ENCODE data around the gene CENPB.
"Not testable (repeated sequence)": the region's sequence is repeated elsewhere in the genome, so short reads cannot be mapped to it uniquely, and the experiment has no call there.

The CENPB gene

DNA sequence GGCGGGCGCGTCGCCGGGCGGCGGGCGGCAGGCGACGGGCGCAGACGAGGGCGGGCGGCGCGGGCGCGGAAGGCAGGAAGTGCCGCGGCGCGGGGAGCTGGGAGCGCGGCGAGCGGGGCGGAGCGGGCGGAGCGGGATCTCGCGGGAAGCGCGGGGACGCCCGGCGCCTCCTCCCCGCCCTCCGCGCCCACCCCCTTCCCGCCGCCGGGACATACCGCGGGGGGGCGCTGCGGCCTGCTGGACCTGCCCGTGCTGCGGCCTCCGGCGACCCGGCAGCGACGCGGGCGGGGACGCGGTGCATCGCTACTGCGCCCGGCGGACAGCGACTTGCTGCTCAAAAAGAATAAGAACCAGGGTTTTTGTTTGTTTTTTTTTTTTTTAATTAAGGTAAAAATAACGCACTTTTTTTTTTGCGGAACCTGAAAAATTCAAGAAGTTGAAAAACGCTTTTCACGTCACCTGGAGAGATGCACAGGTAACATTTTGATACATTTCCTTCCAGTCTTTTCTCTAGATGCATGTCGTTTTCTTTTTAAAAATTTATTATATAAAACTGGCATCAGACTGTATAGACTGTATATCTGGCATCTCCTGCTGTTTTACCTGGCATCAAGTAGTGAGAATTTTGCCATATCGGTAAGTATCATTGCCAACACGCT is at the start of gene CENPB:
Gene CENPB, minus strand, starts transcription at position 76 of the 659 bp plus-strand sequence. CDS start 257 bp downstream, outside the sequence.
- DNase-seq, result peak; percentile 75 to 84

DNA sequence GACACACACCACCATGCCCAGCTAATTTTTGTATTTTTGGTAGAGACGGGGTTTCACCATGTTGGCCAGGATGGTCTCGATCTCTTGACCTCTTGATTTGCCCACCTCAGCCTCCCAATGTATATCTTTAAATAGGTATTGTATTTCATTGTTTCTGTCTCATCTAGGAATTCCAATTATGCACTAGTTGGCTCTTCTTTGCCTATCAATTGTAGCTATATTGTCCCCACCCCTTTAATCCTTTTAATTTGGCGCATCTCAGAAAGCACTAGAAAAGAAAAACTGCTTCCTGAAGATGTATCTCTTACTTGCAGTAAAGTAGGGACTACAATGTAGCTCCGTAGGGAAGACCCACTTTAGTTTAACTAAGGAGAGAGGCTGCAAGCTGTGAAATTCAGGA is 49.6 kb upstream of the CENPB start:
- DNase-seq, result no peak

GRCh38 chr20:3829891-3830290 is 43.4 kb upstream of the CENPB start:
- not testable (repeated sequence) for DNase-seq

- DNase-seq, result no peak
These were observed 42.3 kb upstream of the CENPB start for GRCh38 chr20:3828798-3829197.

DNA sequence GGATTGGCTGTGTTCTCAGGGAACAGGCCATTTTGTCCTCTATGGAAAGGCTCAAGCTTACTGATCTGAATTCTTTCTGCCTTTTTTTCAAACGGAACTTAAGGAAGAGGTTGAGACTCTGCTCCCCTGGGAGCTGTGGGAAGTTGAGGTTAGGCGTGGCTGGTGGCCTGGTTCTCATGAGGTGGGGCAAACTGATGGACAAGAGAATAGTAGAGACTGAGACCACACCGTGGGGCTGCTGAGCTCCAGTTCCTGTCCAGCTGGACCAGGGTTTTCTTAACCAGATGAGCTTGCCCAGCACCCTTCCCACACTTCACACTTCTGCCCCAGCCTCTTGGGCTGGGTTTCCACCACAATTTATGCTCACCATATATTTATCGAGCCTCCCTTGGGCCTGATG is 39.9 kb upstream of the CENPB start:
- DNase-seq, result no peak

- no peak for DNase-seq
These were observed 39.0 kb upstream of the CENPB start for GRCh38 chr20:3825526-3825925.

DNA sequence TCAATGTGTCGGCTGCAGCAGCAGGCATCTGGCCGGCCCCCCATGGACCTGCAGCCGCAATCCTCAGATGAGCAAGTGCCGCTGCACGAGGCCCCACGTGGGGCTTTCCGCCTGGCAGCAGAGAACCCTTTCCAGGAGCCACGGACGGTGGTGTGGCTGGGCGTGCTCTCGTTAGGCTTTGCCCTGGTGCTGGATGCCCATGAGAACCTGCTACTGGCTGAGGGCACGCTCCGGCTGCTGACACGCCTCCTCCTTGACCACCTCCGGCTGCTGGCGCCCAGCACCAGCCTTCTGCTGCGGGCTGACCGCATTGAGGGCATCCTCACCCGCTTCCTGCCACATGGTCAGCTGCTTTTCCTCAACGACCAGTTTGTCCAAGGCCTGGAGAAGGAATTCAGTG is 37.3 kb upstream of the CENPB start:
- DNase-seq, result no peak

- no peak for DNase-seq
These were observed 35.5 kb upstream of the CENPB start for GRCh38 chr20:3821996-3822395.

- peak in 1 of 2 donors; percentile 57 for DNase-seq
These were observed 34.6 kb upstream of the CENPB start for GRCh38 chr20:3820901-3821727.

- DNase-seq, result peak; percentile 93
These were observed 33.7 kb upstream of the CENPB start, which contains the start of gene AP5S1 for GRCh38 chr20:3820048-3820900. AP5S1 (plus strand) TSS chr20:3820547; CDS start chr20:3822118, 1,571 bp downstream.

- no peak for DNase-seq
These were observed 33.0 kb upstream of the CENPB start for GRCh38 chr20:3819411-3820047.

GRCh38 chr20:3818155-3819151 is 31.9 kb upstream of the CENPB start:
- peak in 1 of 2 donors; percentile 21 for DNase-seq

DNA sequence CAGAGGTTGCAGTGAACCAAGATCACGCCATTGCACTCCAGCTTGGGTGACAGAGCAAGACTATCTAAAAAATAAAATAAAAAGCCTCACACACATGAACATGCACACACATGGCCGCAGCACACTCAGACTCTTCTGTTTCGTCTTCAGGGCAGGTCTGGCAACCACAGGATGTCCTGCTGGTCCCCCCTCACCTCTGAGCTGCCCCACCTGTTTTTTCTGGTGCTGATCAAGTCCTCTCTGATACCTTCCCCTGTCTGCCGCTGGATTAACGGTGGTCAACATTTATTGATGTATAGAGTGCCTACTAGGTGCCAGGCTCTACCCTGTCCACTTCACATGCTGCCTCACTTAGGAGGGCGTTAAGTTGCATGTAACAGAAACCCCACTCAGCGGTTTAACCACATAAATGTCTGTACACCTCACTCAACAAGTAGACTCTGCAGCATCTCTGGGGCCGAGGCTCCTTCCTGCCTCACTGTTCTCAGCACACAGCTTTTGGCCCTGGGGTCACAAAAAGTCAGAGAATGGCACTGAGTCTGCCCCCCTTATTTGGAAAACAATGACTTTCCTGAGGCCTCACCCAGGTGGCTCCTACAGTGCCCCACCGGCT is 29.3 kb upstream of the CENPB start:
- no peak for DNase-seq

DNA sequence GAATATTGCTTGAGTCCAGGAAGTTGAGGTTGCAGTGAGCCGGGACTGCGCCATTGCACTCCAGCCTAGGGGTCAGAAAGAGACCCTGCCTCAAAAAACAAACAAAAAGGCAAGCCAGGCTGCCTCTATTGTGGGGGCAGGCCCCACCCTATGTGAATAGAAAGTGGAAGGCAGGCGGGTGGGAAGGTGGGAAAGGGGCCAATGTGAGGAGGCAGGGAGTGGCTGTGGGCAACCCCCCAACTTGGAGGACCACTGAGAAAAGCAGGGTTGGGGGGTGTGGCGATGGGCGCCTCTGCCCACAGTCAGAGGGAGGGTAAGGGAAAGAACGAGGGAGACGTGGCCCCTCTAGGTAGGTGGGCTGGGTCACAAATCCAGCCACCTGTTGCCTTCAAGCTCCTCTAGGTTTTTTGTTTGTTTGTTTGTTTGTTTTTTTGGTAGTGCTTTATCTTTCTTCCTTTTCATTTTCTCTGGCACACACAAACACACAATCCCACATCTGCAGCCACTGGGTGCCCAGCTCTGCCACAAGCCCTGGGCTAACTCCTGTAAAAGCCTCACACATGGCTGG is 28.5 kb upstream of the CENPB start:
- DNase-seq, result no peak

DNA sequence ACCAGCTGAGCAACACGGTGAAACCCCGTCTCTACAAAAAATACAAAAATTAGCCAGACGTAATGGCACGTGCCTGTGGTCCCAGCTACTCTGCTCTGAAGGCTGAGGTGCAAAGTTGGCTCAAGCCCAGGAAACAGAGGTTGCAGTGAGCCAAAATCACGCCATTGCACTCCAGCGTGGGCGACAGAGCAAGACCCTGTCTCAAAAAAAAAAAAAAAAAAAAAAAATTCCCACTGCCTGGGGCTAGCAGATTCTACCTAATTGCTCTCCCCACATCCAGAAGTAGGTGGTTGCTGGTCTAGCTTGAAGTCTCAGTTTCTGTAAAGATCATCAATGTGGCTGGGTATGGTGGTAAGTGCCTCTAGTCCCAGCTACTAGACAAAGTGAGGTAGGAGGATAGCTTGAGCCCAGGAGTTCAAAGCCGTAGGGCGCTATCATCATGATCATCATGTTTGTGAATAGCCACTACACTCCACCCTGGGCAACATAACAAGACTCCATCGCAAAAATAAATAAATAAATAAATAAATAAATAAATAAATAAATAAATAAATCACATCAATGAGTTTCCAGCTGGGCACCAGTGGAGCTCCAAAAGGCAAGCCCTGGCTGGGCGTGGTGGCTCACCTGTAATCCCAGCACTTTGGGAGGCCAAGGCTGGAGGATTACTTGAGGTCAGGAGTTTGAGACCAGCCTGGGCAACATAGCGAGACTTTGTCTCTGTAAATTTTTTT is 27.5 kb upstream of the CENPB start:
- DNase-seq, result no peak

- no peak for DNase-seq
These were observed 26.7 kb upstream of the CENPB start for GRCh38 chr20:3812975-3813847.

GRCh38 chr20:3812259-3812681 is 25.7 kb upstream of the CENPB start:
- no peak for DNase-seq

GRCh38 chr20:3811467-3812258 is 25.1 kb upstream of the CENPB start:
- peak; percentile 88 to 94 for DNase-seq
